HG02642 (cell line): ENCODE results near the gene CACNA1S.

Source experiments
- ATAC-seq: cut with Tn5 transposase; IDR thresholded peaks from one replicate; pipeline ENCODE4 v1.9.1; 2021; ENCODE audit warnings: mild to moderate bottlenecking; ENCODE audit not compliant: unreplicated experiment, poor library complexity

CACNA1S gene

DNA sequence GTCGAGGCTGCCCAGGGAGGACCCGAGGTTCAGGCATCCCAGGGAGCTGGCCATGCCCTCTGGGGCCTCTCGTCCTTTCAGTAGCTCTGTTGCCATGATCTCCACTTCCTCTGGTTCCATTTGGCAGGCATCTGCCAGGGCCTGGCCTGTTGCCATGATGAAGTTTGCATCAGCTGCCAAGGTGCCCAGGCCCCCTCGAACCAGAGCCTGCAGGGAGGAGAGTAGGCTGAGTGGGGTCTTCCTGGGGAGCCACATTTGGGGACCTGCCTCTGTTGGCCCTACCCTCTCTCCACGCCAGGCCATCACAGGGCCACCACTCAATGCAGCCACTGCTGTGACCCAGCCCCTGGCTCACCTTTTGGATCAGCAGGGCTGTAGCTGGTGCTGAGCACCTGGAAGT, 72.3 kb downstream of the CACNA1S start:
- no peak for ATAC-seq

DNA sequence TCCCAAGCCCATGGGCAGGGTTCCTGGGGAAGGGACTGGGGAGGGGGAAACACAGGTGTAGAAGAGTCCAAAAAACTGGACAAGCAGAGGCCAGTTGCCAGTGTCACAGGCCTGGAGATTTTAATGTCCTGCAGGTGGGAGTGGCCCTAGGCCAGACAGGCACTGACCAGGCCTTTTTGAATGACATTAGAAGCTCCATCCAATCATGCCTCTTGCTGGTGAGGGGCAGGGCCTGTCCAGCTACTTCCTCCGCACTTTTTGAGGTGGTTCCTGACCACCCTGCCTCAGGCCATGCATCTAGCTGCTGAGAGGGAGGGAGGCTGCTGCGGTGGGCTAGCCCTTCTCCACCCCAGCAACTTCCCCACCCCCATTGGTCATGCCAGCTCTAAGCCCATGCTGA, 72.8 kb downstream of the CACNA1S start:
- ATAC-seq, result no peak

DNA sequence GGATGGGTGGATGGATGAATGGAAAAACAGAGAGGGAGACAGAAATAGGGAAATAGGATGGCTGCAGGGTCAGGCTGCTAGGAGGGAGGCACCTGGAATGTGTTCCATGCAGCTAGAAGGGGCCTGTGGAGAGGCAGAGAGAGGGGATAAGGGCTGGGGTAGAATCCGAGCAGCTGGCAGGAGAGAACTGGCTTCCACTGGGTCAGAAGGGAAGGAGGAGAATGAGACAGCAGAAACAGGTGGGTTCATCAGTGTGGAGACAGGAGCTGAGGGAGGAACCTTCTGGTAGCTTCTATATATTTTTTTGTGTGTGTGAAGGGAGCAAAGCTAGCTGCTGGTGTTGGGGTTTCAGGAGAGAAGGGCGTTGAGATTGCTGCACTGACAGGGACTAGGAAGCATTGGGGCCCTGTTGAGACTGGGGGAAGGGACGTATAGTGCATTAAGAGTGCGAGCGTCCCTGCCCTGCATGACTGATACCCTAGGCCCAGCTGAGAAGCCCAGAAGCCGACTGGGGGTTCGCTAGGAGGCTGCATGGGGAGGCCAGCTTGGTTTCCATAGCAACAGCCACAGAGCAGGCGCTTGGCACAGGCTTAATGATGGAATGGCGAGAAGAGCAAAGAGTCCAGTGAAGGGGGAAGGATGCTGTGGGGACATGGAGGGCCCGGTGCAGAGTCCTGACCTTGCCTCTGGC, 73.9 kb downstream of the CACNA1S start:
- no peak for ATAC-seq

DNA sequence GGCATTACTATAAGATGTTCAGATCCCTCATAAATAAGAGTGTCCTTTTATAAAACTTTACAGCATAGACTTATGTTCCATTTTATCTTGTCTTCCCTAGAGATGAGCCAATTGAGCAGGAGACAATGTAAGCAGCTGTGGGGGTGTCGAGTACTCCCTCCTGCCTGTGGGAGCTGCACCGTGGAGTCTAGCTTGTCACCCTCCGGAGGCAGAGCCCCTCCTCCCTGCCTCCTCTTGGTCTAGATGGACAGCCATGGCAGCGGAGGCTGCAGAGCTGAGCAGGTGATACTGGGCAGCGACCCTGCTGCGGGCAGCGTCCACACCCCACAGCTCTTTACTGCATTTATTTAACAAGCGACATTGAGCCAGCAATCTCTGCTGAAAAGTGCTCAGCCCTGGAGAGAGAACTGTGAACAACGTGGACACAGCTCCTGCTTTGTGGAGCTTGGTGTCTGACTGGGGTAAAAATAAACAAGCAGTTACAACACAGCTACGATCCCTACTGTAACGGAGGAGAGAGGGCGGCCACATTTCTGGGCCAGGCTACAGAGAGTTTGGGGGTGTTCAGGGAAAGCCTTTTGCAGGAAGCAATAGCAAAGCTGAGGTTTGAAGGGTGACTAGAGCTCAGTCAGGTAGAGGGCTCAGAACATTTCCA, 75.9 kb downstream of the CACNA1S start:
- ATAC-seq, result no peak

DNA sequence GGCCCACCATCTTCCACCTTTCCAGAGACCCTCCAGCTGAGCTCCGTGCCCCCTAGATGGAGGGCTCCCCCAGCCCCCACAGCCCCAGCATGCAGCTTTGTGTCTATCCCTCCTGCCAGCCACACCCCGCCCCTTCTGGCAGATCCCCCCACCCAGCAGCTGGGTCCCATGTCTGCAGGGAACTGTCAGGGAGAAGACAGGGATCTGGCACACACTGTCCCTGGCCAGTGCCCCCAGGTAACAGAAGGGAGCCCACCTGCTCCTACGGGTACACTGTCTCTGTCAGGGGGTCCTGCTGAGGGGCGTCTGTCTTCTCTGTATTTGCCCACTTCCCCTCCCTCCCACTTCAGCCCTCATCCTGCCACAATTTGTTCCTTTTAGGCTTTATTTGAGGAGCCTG, 77.6 kb downstream of the CACNA1S start:
- no peak for ATAC-seq

DNA sequence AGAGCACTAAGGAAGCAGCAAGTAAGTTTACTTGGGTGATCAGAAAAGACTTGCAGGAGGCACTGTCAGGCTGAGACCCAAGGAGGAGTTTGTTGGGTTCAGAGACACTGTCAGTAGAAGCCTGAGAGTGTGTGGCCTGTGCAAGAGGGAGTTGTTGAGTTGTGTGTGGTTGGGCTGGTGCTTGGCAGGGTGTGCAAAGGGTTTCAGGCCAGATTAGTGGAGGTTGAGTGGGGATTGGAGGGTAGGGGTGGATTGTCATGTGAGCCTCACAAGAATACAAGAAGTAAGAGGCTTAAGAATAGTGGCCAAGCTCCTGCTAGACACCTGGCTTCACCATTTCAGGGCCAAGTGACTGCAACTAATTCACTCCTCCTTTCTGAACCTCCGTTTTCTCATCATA, 79.8 kb downstream of the CACNA1S start:
- ATAC-seq, result no peak

DNA sequence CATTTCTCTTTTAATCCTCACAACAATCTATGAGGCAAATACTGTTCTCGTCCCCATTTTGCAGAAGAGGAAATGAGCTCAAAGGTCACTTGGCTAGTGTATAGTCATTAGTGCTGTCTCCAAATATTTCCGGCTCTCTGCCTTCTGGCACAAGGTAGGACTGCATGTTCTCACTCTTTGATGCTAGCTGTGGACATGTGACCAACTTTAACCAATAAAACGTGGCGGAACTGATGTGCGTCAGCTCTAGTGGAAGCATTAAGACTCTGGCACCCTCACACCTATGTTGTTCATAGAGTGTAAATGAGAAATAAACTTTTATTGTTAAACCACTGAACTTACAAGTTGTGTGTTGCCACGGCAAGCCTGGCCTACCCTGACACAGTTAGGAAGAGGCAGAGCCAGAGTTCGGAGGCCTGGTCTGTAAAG, 83.8 kb downstream of the CACNA1S start:
- no peak for ATAC-seq

DNA sequence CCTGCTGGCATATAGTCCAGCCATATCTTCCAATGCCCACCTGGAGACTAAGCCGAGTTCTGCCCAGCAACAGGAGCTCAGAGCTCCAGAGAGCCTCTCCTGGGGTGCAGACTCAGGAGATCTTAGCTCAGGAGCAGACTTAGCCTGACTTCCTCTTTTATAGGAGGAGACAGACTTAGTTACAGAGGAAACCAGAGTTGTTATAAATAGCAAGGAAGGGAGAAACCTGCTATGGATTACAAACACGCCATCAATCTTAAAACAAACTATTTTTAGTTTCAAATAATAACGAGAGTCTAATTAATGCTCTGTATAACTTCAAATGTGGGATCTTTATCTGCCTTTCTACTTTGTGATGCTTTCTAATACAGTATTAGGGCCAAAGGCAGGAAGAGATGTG, 85.4 kb downstream of the CACNA1S start:
- ATAC-seq, result no peak

DNA sequence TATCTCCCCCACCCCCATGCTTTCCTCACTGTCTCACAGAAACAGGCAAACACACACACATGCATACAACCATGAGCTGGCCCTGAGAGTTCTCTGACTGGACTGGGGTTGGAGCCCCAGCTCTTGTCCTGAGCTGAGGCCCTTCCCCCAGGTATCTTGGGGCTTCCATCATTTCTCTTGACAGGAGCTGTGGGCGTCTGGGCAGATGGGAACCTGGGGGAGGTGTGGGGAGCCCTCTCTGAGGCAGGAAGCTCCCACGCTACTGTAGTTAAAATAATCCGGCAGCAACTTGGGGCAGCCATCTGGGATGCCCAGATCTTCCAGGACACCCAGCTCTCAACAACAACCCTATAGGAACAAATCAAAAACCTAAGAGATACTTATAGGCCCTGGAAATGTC, 86.0 kb downstream of the CACNA1S start:
- ATAC-seq, result no peak

DNA sequence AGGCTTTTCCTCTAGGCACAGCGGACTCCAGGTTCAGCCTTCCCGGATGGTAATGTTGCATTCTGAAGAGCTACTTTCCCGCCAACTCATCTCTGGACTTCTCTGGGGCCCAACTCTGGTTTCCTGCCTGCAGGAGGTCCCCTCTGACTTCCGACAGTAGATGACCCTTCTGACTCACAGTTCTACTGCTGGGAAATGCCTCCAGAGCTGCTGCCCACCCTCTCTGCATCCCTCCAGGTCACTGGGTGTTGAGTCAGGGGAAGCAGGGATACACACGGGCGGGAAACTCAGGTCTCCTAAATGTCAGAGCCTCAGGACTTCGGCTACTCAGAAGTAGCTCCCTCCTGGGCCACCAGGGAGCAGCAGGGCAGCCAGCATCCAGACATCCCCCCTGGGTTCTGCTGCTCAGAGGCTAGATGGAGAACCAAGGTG, 86.6 kb downstream of the CACNA1S start:
- ATAC-seq, result peak; percentile 22

DNA sequence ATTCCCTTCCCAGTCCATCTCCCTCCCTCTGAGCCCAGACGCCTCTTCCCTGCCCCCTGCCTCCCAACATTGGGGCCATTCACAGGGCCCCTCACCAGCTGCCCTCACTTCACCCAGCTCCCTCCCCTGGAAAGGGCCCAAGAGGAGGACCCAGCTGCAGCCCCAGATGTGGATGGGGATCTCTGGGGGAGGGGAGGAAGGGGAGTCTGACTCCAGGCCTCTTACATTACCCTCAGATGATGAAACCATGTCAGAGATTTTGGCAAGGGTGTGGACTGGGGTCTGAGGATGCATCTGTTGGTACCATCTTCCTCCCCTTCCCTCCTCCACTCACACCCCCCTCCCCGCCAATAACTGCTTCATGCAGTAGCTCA, 87.6 kb downstream of the CACNA1S start:
- no peak for ATAC-seq

DNA sequence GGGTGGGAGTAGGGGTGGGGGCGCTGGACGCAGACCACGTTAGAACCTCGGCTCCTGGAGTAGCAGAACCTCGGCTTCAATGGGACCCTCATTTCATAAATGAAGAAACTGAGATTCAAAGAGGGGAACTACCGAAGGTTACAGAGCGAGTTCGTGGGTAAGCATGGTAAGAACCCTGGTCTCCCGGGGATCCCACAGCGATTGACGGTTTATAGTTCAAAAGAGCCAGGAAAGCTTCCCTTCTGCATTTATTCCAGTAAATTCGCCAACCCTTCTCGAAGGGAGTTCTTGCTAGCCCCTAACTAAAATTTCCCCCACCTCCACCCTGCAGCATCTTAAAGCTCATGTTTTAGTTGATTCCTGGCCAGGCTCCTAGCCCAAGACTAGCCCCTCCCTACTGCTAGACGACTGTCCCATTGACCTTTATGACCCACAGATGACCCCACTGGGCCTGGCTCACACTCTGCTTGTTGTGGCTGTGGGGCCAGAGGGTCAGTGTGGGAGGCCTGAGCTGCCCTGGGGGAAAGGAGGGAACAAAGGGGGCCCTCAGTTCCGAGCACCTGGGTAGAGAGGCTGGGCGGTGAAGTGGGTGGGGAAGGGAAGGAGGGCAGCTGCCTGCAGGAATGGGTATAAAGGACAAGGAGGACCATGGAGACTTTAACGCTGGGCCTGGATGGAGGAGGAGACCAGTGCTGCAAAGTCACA, 88.2 kb downstream of the CACNA1S start:
- ATAC-seq, result no peak

DNA sequence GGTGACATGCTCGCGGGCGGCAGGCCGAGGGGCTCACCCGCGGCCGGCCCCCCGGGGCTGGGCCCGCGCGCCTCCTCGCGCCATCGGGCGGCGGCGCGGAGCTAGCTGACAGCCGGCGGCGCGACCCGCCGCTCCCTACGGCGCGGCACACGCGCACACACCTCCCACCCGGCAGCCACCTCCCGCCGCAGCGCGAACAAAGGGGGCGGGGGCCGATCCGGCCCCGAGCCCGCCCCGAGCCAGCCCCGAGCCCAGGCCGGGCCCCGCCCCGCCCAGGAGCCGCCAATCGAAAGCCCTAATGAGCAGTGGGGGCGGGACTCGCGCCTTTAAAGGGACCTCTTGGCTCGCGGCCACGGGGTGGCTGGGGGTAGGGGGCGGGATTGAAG, 88.7 kb downstream of the CACNA1S start, which contains the start of gene KIF21B:
KIF21B (minus strand) TSS at position 198 of the 386 bp plus-strand sequence. CDS start 331 bp downstream, outside the sequence.
- peak; percentile 73 for ATAC-seq

DNA sequence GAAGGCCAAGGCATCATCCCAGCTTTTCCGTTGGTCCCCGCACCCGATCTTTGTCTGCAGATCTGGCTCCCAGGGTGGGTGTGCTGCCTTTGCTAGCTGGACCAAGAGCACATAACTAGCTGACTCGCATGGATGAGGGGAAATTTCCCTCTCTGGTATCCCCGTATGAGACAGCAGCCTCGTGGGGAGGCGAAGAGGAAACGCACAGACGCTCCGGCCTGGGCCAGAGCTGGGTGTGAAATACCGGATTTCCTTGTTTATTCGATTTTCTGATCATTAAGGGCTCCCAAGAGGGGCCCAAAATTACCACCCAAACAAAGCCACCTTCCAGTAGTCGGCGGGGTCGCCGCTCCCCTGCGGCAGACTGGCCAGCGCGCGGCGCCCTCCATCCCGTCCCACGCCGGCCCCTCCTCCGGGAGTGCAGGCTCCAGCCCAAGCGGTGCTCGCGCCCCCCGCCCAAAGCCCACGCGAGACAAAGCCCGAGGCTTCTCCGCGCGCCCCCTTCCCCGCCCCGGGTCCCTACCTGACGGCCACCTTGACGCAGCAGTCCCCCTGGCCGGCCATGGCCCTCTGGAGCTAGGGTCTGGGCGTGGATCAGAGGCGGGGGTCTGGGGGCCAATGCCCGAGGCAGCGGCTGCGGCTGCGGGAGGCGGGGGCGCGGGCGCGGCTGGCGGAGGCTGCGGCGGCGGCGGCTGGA, 89.3 kb downstream of the CACNA1S start:
- ATAC-seq, result peak; percentile 5

DNA sequence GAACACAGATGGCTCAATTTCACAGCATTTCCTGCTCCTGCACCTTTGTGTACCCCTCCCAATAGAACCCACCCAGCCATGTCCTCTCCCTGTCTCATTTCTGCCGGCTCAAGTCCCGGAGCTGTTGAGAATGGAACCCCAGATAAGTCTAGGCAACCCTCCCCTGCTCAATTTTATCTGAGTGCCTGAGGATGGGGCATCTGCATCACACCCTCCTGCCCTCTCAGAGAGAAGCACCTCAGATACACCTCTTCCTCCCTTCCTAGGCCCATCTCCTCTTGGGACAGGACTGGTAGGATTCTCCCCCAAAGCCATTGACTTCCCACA, 89.8 kb downstream of the CACNA1S start:
- no peak for ATAC-seq

DNA sequence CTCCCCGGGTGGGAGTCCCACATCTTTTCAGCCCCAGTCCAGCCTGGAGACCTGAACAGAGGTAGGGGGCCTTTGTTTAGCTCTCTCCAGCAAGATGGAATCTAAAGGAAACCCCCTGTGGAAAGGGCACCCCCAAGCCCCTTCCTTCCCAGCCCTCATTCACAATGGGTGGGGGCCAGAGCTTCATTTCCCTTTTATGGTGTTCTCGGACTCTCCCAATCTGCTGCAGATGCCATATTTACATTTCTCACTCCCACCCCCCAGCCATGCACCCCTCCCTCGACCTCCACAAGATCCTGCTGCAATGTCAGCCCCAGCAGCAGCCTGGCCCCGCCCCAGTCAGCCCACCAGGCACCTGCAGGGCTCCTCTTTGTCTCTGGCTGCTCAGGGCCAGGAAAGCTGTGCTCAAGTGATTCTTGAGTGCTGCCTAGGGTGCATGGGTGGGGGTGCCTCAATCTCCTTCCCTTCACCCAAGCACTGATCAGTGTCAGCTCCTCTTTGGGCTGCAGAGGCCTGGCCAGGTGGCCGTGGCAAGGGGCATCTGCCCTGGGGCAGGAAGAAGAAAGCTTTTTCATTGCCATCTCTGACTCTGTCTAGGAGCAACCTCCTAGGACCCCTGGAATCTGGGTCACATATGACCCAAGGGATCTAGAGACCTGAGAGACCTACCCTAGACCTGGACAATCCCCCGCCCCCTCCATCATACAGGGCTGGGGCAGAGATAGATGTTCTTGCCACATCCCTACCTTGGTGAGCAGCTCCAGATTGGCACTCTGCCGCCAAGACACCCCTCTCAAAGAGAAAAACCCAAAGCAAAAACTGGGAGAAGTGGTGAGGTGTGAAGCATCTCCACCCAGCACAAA, 90.4 kb downstream of the CACNA1S start:
- ATAC-seq, result no peak

DNA sequence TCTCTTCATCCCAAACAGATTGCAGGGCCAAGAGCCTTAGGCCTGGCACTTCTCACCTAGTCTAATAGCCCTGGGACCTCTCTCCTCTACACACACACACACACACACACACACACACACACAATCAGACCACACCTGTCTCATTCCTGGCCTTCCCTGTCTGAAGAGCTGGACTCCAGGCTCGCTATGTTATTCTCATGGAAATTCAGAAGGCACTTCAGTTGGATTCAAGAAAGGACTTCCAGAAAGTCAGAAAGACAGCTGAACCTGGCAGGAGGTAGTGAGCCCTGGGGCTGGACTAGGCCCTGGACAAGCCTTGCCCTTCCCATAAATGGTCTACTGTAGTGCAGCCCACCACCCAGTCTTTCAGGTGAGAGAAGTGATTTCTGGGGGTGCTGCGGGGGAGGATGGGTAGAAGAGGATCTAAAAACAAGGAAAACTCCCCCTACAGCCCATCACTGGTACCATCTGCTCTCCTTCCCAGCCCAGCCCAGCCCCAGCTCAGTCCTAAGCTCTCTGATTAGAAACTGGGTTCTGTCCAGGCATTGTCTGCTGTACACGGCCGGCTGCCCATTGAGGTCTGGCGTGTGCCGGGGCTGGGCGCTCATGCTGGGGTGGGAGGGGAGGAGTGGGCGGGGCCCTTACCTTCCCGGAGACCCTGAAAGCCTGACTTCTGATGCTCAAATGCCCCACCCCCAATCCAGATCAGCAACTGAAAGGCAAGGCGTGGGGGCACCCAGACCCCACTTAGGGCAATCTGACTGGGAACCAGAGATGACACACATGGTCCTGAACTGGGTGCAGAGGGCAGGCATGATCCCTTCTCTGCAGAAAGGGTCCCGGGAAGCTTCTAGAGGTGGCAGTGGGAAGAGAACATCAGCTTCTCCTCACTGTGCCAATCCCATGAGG, 91.3 kb downstream of the CACNA1S start:
- ATAC-seq, result no peak

DNA sequence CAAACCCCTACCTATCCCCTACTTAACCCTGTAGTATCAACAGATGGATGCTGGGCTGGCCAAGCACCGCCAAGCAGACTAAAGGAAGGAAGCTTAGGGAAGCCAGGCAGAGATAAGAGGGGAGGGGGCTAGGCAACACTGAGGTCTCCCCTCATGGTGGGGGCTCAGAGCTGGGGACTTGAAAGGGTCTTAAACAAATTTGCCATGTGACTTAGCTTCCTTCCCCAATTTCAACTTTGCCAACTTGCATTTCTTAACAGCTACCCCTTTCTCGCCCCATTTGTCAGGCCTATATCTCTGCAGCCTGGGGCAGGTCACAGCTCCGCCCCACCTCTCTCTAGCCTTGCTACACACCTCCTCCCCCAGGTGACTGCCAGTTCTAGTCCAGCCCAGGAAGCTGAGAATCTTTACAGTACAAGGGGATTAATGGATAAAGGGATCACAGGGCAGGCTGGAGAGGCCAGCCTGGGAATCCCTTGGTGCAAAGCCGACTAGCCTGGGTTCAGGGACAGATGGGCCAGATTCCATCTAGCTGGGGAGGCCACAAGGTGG, 92.1 kb downstream of the CACNA1S start:
- ATAC-seq, result no peak
